Nephron progenitor cell (in vitro differentiated cells): Measurements from ENCODE around the gene GFOD1.
A peak's percentile ranks its signal among the peaks of the same experiment; 100 is the strongest.

ENCODE experiments used
- DNase-seq: peaks from one replicate; pipeline ENCODE4 v3.0.0; 2021
- H3K27ac Mint-ChIP-seq: 2 replicates; pipeline ENCODE4 v1.8.0; 2021; ENCODE audit warnings: mild to moderate bottlenecking, moderate library complexity, mixed read lengths
- H3K27me3 Mint-ChIP-seq: 2 replicates; pipeline ENCODE4 v1.8.0; 2021; ENCODE audit warnings: mild to moderate bottlenecking, low read depth, mixed read lengths; ENCODE audit not compliant: poor library complexity
- H3K36me3 Mint-ChIP-seq: 2 replicates; pipeline ENCODE4 v1.8.0; 2021; ENCODE audit warnings: low read depth, mixed read lengths
- H3K4me1 Mint-ChIP-seq: 2 replicates; pipeline ENCODE4 v1.8.0; 2021; ENCODE audit warnings: mixed read lengths
- H3K4me3 Mint-ChIP-seq: 2 replicates; pipeline ENCODE4 v1.8.0; 2021; ENCODE audit warnings: mild to moderate bottlenecking, moderate library complexity, mixed read lengths
- H3K9me3 Mint-ChIP-seq: 2 replicates; pipeline ENCODE4 v1.8.0; 2021; ENCODE audit warnings: mild to moderate bottlenecking, moderate library complexity, mixed read lengths
- TF ChIP-seq, protein P1 (sequence below): fragments of 200-600 bp; sonication (generic); IDR thresholded peaks from 2 replicates; pipeline ENCODE4 v1.5.0; 2021; ENCODE audit warnings: antibody characterized with exemption

GFOD1 gene

DNA sequence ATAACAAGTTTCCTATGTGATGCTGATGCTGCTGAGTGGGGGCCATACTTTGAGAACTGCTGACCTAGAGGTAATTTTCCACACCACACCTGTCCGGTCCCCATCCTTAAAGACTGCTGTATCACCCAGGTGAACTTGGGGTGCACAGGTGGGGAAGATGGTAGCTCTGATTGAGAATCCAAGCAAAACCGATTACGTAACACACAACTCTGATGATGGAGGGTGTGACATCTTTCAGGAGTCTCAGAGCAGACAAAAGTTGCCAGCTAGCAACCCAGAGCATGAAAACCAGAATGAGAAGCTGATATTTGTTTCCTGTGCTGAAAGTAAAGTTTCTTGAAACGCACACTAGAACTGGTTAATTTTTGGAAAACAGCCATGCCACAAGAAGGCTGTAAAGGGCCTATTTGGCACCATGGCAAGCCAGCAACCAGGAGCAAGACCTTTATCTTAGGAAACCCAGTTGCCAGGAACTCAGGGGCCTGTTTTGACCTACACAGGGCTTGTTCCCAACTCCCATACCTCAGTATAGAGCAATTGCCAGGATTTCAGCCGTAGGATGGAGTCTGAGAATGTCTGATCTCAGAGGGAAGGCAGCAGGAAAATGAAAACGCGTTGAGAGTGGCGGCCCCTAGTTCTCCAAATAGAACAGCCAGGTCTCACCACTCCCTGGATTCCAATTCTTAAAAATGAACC lies 137.4 kb downstream of the GFOD1 start:
- Mint-ChIP-seq H3K36me3 (no peaks in the 10 kb centered on the region), H3K4me1 (peaks cover 46% of the 10 kb centered on the region), H3K27me3 (peaks cover 7% of the 10 kb centered on the region), H3K9me3 (peaks cover 7% of the 10 kb centered on the region), H3K27ac (no peak overlapping the region), H3K4me3 (no peak overlapping the region)
- TF ChIP-seq, protein P1, sequence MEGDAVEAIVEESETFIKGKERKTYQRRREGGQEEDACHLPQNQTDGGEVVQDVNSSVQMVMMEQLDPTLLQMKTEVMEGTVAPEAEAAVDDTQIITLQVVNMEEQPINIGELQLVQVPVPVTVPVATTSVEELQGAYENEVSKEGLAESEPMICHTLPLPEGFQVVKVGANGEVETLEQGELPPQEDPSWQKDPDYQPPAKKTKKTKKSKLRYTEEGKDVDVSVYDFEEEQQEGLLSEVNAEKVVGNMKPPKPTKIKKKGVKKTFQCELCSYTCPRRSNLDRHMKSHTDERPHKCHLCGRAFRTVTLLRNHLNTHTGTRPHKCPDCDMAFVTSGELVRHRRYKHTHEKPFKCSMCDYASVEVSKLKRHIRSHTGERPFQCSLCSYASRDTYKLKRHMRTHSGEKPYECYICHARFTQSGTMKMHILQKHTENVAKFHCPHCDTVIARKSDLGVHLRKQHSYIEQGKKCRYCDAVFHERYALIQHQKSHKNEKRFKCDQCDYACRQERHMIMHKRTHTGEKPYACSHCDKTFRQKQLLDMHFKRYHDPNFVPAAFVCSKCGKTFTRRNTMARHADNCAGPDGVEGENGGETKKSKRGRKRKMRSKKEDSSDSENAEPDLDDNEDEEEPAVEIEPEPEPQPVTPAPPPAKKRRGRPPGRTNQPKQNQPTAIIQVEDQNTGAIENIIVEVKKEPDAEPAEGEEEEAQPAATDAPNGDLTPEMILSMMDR: no peak
- no peak for DNase-seq

GRCh38 chr6:13348334-13349113 lies 138.9 kb downstream of the GFOD1 start:
- TF ChIP-seq, protein P1: no peak
- Mint-ChIP-seq H3K9me3 (peaks cover 15% of the 10 kb centered on the region), H3K27ac (peak overlapping the region; percentile 80), H3K4me3 (no peak overlapping the region), H3K36me3 (no peaks in the 10 kb centered on the region), H3K27me3 (peaks cover 7% of the 10 kb centered on the region), H3K4me1 (peaks cover 34% of the 10 kb centered on the region)
- DNase-seq: no peak

GRCh38 chr6:13346245-13346644 lies 141.2 kb downstream of the GFOD1 start:
- H3K9me3 Mint-ChIP-seq: peaks cover 27% of the 10 kb centered on the region

GRCh38 chr6:13342414-13343019 lies 144.9 kb downstream of the GFOD1 start:
- H3K36me3 Mint-ChIP-seq: peaks cover 13% of the 10 kb centered on the region
- H3K27ac Mint-ChIP-seq: no peak overlapping the region
- peaks cover 6% of the 10 kb centered on the region for H3K27me3 Mint-ChIP-seq
- TF ChIP-seq, protein P1: no peak
- peaks cover 11% of the 10 kb centered on the region for H3K4me1 Mint-ChIP-seq
- no peak overlapping the region for H3K4me3 Mint-ChIP-seq
- H3K9me3 Mint-ChIP-seq: peaks cover 34% of the 10 kb centered on the region
- DNase-seq: no peak

More at GRCh38 chr6:13346245-13346644, 141.2 kb downstream of the GFOD1 start:
- no peak for DNase-seq
- no peak overlapping the region for H3K4me3 Mint-ChIP-seq
- H3K4me1 Mint-ChIP-seq: peaks cover 27% of the 10 kb centered on the region
- TF ChIP-seq, protein P1: no peak
- peaks cover 11% of the 10 kb centered on the region for H3K27me3 Mint-ChIP-seq
- no peak overlapping the region for H3K27ac Mint-ChIP-seq
- peaks cover 8% of the 10 kb centered on the region for H3K36me3 Mint-ChIP-seq

GRCh38 chr6:13339863-13340630 lies 147.4 kb downstream of the GFOD1 start:
- H3K27me3 Mint-ChIP-seq: peaks cover 6% of the 10 kb centered on the region
- no peak for DNase-seq
- H3K4me3 Mint-ChIP-seq: no peak overlapping the region
- peaks cover 13% of the 10 kb centered on the region for H3K36me3 Mint-ChIP-seq
- no peak overlapping the region for H3K27ac Mint-ChIP-seq
- H3K9me3 Mint-ChIP-seq: peaks cover 31% of the 10 kb centered on the region
- TF ChIP-seq, protein P1: no peak
- peaks cover 20% of the 10 kb centered on the region for H3K4me1 Mint-ChIP-seq
